Mononuclear cell (primary cell): ENCODE results near the gene INPPL1. TPM values are rescaled to one million over a fixed set of nuclear protein-coding genes. Genes with fewer than 3 reads are reported as not detected.

Source experiments
- H3K27me3 ChIP-seq: 2 replicates; pipeline ENCODE4 v1.6.0; 2011; ENCODE audit warnings: low read length, control low read depth; ENCODE audit not compliant: insufficient read depth
- H3K4me1 ChIP-seq: 2 replicates; pipeline ENCODE4 v1.5.1; 2011; ENCODE audit warnings: mild to moderate bottlenecking, low read length, control low read depth; ENCODE audit not compliant: insufficient read depth
- H3K4me3 ChIP-seq: 2 replicates; pipeline ENCODE4 v1.5.1; 2011; ENCODE audit warnings: mild to moderate bottlenecking, low read length, moderate library complexity
- H3K9me3 ChIP-seq: 2 replicates; pipeline ENCODE4 v1.5.1; 2011; ENCODE audit warnings: low read depth, mild to moderate bottlenecking, control low read depth, low read length
- total RNA-seq: library from RNA; depleted of rRNA; stranded (reverse); fragments of >200 nt; gene quantifications from one replicate; pipeline ENCODE4 v1.2.3, GENCODE V29; 2012

Gene INPPL1
- total RNA-seq, 1 donor, result 49.2 TPM

GRCh38 chr11:72242141-72242540 is 17.6 kb downstream of the INPPL1 start:
- no peaks in the 10 kb centered on the region for H3K9me3 ChIP-seq
- H3K4me1 ChIP-seq, result peaks cover 26% of the 10 kb centered on the region
- no peak overlapping the region for H3K4me3 ChIP-seq
- peaks cover 73% of the 10 kb centered on the region for H3K27me3 ChIP-seq

- Histone ChIP-seq H3K27me3 (peaks cover 81% of the 10 kb centered on the region), H3K9me3 (no peaks in the 10 kb centered on the region), H3K4me3 (no peak overlapping the region), H3K4me1 (peaks cover 26% of the 10 kb centered on the region)
Observed at GRCh38 chr11:72243173-72244059, 18.8 kb downstream of the INPPL1 start.

GRCh38 chr11:72244060-72244360 is 19.4 kb downstream of the INPPL1 start, which contains the start of gene PHOX2A:
Gene PHOX2A, minus strand, starts transcription at chr11:72244176. Its CDS starts 172 bp downstream, at chr11:72244004.
- peaks cover 80% of the 10 kb centered on the region for H3K27me3 ChIP-seq
- no peak within 1 kb of the TSS for H3K4me3 ChIP-seq
- H3K9me3 ChIP-seq, result no peaks in the 10 kb centered on the region
- H3K4me1 ChIP-seq, result peaks cover 24% of the 10 kb centered on the region

- peaks cover 18% of the 10 kb centered on the region for H3K4me1 ChIP-seq
- H3K9me3 ChIP-seq, result no peaks in the 10 kb centered on the region
- H3K27me3 ChIP-seq, result peaks cover 74% of the 10 kb centered on the region
- H3K4me3 ChIP-seq, result no peak overlapping the region
Observed at GRCh38 chr11:72244361-72245262, 20.0 kb downstream of the INPPL1 start.

- Histone ChIP-seq H3K4me1 (peaks cover 12% of the 10 kb centered on the region), H3K9me3 (no peaks in the 10 kb centered on the region), H3K27me3 (peaks cover 70% of the 10 kb centered on the region), H3K4me3 (no peak overlapping the region)
Observed at GRCh38 chr11:72245263-72245816, 20.8 kb downstream of the INPPL1 start.

GRCh38 chr11:72247584-72247983 is 23.0 kb downstream of the INPPL1 start:
- H3K4me3 ChIP-seq, result no peak overlapping the region

GRCh38 chr11:72249961-72250360 is 25.4 kb downstream of the INPPL1 start:
- no peak overlapping the region for H3K4me3 ChIP-seq
- no peaks in the 10 kb centered on the region for H3K4me1 ChIP-seq
- H3K9me3 ChIP-seq, result no peaks in the 10 kb centered on the region
- H3K27me3 ChIP-seq, result peaks cover 36% of the 10 kb centered on the region

More at GRCh38 chr11:72247584-72247983, 23.0 kb downstream of the INPPL1 start:
- H3K9me3 ChIP-seq, result no peaks in the 10 kb centered on the region
- H3K27me3 ChIP-seq, result peaks cover 51% of the 10 kb centered on the region
- peaks cover 5% of the 10 kb centered on the region for H3K4me1 ChIP-seq

GRCh38 chr11:72250661-72251464 is 26.3 kb downstream of the INPPL1 start:
- no peaks in the 10 kb centered on the region for H3K9me3 ChIP-seq
- no peak overlapping the region for H3K4me3 ChIP-seq
- no peaks in the 10 kb centered on the region for H3K4me1 ChIP-seq
- peaks cover 26% of the 10 kb centered on the region for H3K27me3 ChIP-seq

GRCh38 chr11:72251614-72252013 is 27.0 kb downstream of the INPPL1 start:
- no peak overlapping the region for H3K4me3 ChIP-seq
- H3K4me1 ChIP-seq, result no peaks in the 10 kb centered on the region
- no peaks in the 10 kb centered on the region for H3K9me3 ChIP-seq
- H3K27me3 ChIP-seq, result peaks cover 19% of the 10 kb centered on the region

- H3K4me1 ChIP-seq, result no peaks in the 10 kb centered on the region
- H3K9me3 ChIP-seq, result no peaks in the 10 kb centered on the region
- no peak overlapping the region for H3K4me3 ChIP-seq
- H3K27me3 ChIP-seq, result peaks cover 5% of the 10 kb centered on the region
Observed at GRCh38 chr11:72253392-72253791, 28.8 kb downstream of the INPPL1 start.

- Histone ChIP-seq H3K27me3 (peaks cover 3% of the 10 kb centered on the region), H3K9me3 (no peaks in the 10 kb centered on the region), H3K4me1 (no peaks in the 10 kb centered on the region), H3K4me3 (no peak overlapping the region)
Observed at GRCh38 chr11:72254299-72254993, 29.9 kb downstream of the INPPL1 start.

GRCh38 chr11:72257570-72257969 is 33.0 kb downstream of the INPPL1 start:
- no peaks in the 10 kb centered on the region for H3K4me1 ChIP-seq
- H3K9me3 ChIP-seq, result no peaks in the 10 kb centered on the region
- H3K27me3 ChIP-seq, result peaks cover 5% of the 10 kb centered on the region
- no peak overlapping the region for H3K4me3 ChIP-seq

- Histone ChIP-seq H3K4me3 (no peak overlapping the region), H3K9me3 (no peaks in the 10 kb centered on the region), H3K4me1 (peaks cover 10% of the 10 kb centered on the region), H3K27me3 (peaks cover 2% of the 10 kb centered on the region)
Observed at GRCh38 chr11:72259490-72259889, 34.9 kb downstream of the INPPL1 start.

GRCh38 chr11:72260574-72260973 is 36.0 kb downstream of the INPPL1 start:
- peaks cover 10% of the 10 kb centered on the region for H3K4me1 ChIP-seq
- no peak overlapping the region for H3K4me3 ChIP-seq
- no peaks in the 10 kb centered on the region for H3K9me3 ChIP-seq
- H3K27me3 ChIP-seq, result peaks cover 2% of the 10 kb centered on the region
